ENCODE results near the gene FAM171A1.
A peak's percentile ranks its signal among the peaks of the same experiment; 100 is the strongest.
"Not testable (repeated sequence)": the region's sequence is repeated elsewhere in the genome, so short reads cannot be mapped to it uniquely, and the experiment has no call there.

Gene FAM171A1

DNA sequence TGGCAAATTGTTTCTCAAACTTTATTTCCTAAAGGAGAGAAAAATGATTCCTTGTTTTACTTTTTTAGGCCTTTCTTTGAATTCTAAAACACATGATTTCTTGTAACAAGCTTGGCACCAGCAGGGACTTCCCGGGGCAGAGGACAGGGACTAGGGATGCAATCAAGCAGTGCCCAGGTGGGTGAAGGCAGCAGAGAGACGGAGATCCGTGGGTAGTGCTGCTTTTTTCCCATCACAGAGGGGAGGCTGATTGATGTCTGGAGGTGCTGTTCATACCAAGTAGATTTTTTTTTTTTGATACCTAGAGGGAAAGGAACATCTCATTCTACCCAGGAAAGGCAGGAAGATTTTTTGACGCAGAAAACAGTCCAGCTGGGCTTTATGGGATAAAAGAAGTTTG is 91.9 kb downstream of the FAM171A1 start:
- no peak for DNase-seq

DNA sequence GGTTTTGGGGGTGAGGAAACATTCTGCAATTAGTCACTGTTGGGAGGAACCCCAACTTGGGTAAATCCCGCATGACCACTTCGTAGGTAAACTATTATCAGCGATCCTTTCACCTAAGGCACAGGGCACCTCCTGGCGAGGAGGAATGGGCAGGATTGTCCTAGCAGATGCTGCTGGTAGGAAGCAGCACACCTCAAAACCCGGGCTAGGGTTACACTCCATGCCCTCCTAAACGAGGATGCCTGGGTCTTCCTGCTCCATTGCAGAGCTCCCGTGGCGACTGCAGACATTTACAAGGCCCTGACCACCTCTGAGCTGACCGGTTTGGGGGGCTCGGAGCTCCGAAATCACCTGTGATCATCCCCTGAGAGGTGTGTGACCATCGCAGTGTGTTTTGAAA is 92.3 kb downstream of the FAM171A1 start:
- DNase-seq = no peak

- DNase-seq = not testable (repeated sequence)
These were observed 95.0 kb downstream of the FAM171A1 start for GRCh38 chr10:15276039-15276438.

GRCh38 chr10:15269838-15270237 is 101.3 kb downstream of the FAM171A1 start:
- DNase-seq = not testable (repeated sequence)

DNA sequence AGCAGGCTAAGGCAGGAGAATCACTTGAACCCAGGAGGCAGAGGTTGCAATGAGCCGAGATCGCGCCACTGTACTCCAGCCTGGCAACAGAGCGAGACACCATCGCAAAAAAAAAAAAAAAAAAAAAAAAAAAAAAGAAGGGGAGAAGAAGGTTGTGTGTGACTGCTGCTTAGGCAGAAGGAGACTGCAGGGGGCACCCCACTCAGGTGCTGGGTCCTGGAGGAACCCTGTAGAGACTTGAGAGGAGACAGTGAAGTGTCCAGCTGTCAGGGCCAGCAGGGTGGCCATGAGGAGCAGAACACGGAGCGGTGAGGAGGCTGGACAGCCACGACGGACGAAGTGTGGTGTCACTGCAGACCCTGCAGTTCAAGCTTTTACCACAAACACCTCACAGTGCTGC is 103.6 kb downstream of the FAM171A1 start:
- DNase-seq = no peak

GRCh38 chr10:15266117-15266516 is 105.0 kb downstream of the FAM171A1 start:
- DNase-seq = no peak

DNA sequence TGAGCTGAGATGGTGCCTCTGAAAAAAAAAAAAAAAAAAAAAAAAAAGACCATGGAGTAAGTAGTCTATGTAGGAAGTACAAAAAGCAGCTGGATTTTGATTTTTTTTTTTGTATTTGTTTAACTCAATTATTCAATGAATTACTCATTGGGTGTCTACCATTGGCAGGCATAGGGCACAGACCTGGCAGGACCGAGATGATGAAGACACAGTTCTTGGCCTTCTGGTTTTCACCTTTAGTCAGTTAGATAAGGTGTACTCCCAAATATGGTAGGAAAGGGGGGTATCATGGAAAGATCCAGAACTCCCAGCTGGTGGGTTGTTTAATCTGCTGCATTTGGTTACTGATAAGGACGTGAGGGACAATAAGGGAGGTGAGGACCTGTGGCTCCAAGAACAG is 105.5 kb downstream of the FAM171A1 start:
- no peak for DNase-seq

- peak; percentile 39 for DNase-seq
These were observed 106.0 kb downstream of the FAM171A1 start for GRCh38 chr10:15265056-15265455.

- DNase-seq = no peak
These were observed 107.3 kb downstream of the FAM171A1 start for GRCh38 chr10:15263657-15264323.

- DNase-seq = peak; percentile 55
These were observed 108.9 kb downstream of the FAM171A1 start for GRCh38 chr10:15262036-15262713.

GRCh38 chr10:15259136-15259535 is 112.0 kb downstream of the FAM171A1 start:
- DNase-seq = no peak

- DNase-seq = no peak
These were observed 112.8 kb downstream of the FAM171A1 start for GRCh38 chr10:15258255-15258654.

- no peak for DNase-seq
These were observed 115.1 kb downstream of the FAM171A1 start for GRCh38 chr10:15255961-15256360.

- DNase-seq = no peak
These were observed 116.1 kb downstream of the FAM171A1 start for GRCh38 chr10:15254808-15255648.

- DNase-seq = no peak
These were observed 116.9 kb downstream of the FAM171A1 start for GRCh38 chr10:15253951-15254807.

GRCh38 chr10:15252396-15252795 is 118.7 kb downstream of the FAM171A1 start:
- no peak for DNase-seq

DNA sequence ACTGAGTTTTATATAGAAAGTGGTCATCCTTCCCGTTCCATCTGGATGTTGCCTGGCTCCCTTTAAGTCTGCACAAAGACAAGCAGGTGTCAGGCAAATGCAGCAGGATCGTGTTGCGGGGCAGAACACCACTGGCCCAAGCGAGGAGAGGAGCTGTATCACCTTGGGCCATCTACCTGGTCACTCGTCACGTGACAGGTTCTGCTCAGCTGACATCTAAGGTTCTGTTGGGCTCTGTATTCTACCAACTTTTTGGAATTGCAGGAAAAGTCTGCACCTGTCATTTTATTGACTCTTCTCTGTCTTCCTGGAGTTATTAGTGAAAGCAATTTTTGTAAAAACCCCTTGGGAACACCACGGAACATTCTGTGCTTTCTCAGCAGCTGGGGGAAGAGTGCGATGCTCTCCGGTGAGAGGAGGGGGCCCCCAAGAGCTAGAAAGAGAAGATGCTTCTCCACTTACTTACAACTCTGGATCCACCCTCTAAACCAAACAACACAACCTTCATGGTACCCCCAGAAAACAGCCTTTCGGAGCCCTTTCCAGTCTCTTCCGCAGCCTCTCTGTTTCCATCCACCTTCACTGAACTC is 119.2 kb downstream of the FAM171A1 start:
- DNase-seq = no peak

GRCh38 chr10:15245530-15245929 is 125.6 kb downstream of the FAM171A1 start:
- DNase-seq = no peak

- DNase-seq = no peak
These were observed 126.4 kb downstream of the FAM171A1 start for GRCh38 chr10:15244635-15245197.

GRCh38 chr10:15242261-15242840 is 128.7 kb downstream of the FAM171A1 start:
- DNase-seq = no peak

DNA sequence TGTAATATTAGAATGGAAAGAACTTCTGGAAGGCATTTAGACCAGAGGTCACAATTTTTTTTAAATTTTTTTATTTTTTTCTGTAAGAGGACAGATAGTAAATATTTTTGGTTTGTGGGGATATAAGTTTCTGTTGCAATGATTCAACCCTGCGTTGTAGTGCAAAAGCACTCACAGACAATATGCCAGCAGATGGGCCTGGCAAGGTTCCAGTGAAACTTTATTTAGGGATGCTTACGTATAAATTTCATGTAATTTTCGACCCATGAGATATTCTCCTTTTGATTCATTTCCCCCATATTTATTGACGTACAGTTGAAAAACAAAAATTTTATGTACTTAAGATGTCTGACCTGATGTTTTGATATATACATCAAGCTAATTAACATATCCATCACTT is 129.8 kb downstream of the FAM171A1 start:
- no peak for DNase-seq

Measured in right hindlimb (tissue), 1 donor.